ENCODE data around the gene ITSN1. TPM values are rescaled to one million over a fixed set of nuclear protein-coding genes. Genes with fewer than 3 reads are reported as not detected.

Gene ITSN1
- total and polyA plus RNA-seq, 2 of the 13 experiments (the other 11 are each of a cell fraction or from before 2014, with no cell fraction given), result 26.1 to 33.8 TPM

GRCh38 chr21:33878824-33879223 lies 236.5 kb downstream of the ITSN1 start:
- intact Hi-C loops (cut with micrococcal nuclease; ENCODE audit: unreplicated experiment), result no loop called here
- TF ChIP-seq TOE1 (CRISPR knock-in tag; IDR thresholded peaks at IDR 0.05) (no peak), KDM3A (CRISPR knock-in tag; IDR thresholded peaks at IDR 0.05; ENCODE audit: low read depth) (no peak), THAP7 (CRISPR knock-in tag; IDR thresholded peaks at IDR 0.05) (no peak), ZNF331 (CRISPR knock-in tag; IDR thresholded peaks at IDR 0.05) (no peak), ZBTB7B (CRISPR knock-in tag; IDR thresholded peaks at IDR 0.05) (no peak), AHDC1 (CRISPR knock-in tag; IDR thresholded peaks at IDR 0.05; ENCODE audit: borderline replicate concordance) (no peak), ZNF720 (CRISPR knock-in tag; IDR thresholded peaks at IDR 0.05) (no peak), AGO1 (IDR thresholded peaks at IDR 0.05; ENCODE audit: low read depth, low read length, poor library complexity, severe bottlenecking) (no peak), HMGXB4 (CRISPR knock-in tag; IDR thresholded peaks at IDR 0.05; ENCODE audit: borderline replicate concordance in 1 of 2, low read depth in 1 of 2) (no peak), ZNF10 (CRISPR knock-in tag; IDR thresholded peaks at IDR 0.05; ENCODE audit: borderline replicate concordance, low read depth) (no peak), ZNF12 (CRISPR knock-in tag; IDR thresholded peaks at IDR 0.05) (no peak), USF2 (IDR thresholded peaks at IDR 0.05; ENCODE audit: low read depth, low read length) (no peak), USF2 (CRISPR knock-in tag; IDR thresholded peaks at IDR 0.05; ENCODE audit: borderline replicate concordance) (no peak), ZSCAN31 (CRISPR knock-in tag; IDR thresholded peaks at IDR 0.05; ENCODE audit: low read depth) (no peak), HOXA5 (CRISPR knock-in tag; IDR thresholded peaks at IDR 0.05) (no peak)

More at GRCh38 chr21:33878824-33879223, 236.5 kb downstream of the ITSN1 start:
- H3K4me3 ChIP-seq (replicated peaks in 1 of 3; ENCODE audit: insufficient read depth in 1 of 3, low read depth in 2 of 3, low read length in 3 of 3), result no peak overlapping the region
- in situ Hi-C loops (cut with HindIII; ENCODE audit: extremely low pct_ligation_motif_present, low pct_unique_long_range_greater_than_20kb), result no loop called here
- H3K36me3 ChIP-seq (replicated peaks in 1 of 2; ENCODE audit: control insufficient read depth in 1 of 2, insufficient read depth in 2 of 2, low read length in 2 of 2), result no peaks in the 10 kb centered on the region
- no peaks in the 10 kb centered on the region for H4K20me1 ChIP-seq (ENCODE audit: insufficient read depth, low read length)
- ChIA-PET CTCF (ENCODE audit: low intra/inter-chr PET ratio, low total read pairs) (no interaction called here), POLR2A (no interaction called here)
- H3K79me2 ChIP-seq (ENCODE audit: insufficient read depth, low read length), result no peaks in the 10 kb centered on the region
- no peak for DNase-seq (ENCODE audit: low spot score)
- no peak for FAIRE-seq
- no peak overlapping the region for H3K27ac ChIP-seq (ENCODE audit: extremely low read length, insufficient read depth, low read length)
- H3K4me1 ChIP-seq (ENCODE audit: insufficient read depth, low read length), result peaks cover 14% of the 10 kb centered on the region
- ATAC-seq, result no peak
- whole genome bisulfite sequencing (ENCODE audit: low lambda C conversion rate), result 46% methylated on average over 6 of the region's 6 CpGs
- H3K9me3 ChIP-seq (ENCODE audit: low read length), result no peaks in the 10 kb centered on the region
- peaks cover 0 to 4% of the 10 kb centered on the region in 2 experiments; a peak in 1 of 5 replicates for H3K27me3 ChIP-seq (ENCODE audit: control insufficient read depth in 1 of 2, insufficient read depth in 2 of 2, low read length in 2 of 2)
- no peak overlapping the region for H3K9ac ChIP-seq (ENCODE audit: insufficient read depth, low read depth, low read length)
- no TSS peak for BruUV-seq (replicated peaks)
- H2AFZ ChIP-seq (ENCODE audit: low read length), result no peak overlapping the region
- H3K4me2 ChIP-seq (ENCODE audit: low read depth, low read length), result no peak overlapping the region
